Measurements from ENCODE around the gene AGT. TPM values are rescaled to one million over a fixed set of nuclear protein-coding genes. Genes with fewer than 3 reads are reported as not detected.

Gene AGT
- total and polyA plus RNA-seq, 8 donors: 1.1 to 23.4 (median 8.6) TPM

- DNase-seq (no peak), ATAC-seq (no peak), FAIRE-seq (no peak)
- no peak for TF ChIP-seq CTCF (IDR thresholded peaks at IDR 0.05)
- no peak overlapping the region for H3K4me3 ChIP-seq
- no peaks in the 10 kb centered on the region for H3K27me3 ChIP-seq
- peaks cover 0 to 5% (median 3%) of the 10 kb centered on the region in 3 donors for H3K4me1 ChIP-seq
- no peaks in the 10 kb centered on the region for H3K36me3 ChIP-seq
- no peaks in the 10 kb centered on the region for H3K9me3 ChIP-seq
- no peak overlapping the region for H3K27ac ChIP-seq
- intact Hi-C loops (cut with DNase I): no loop called here
- 86% methylated on average over 12 of the region's 12 CpGs for WGBS, 2 donors
These were observed 35.2 kb upstream of the AGT start for GRCh38 chr1:230749150-230749549.

GRCh38 chr1:230747890-230748800 lies 34.2 kb upstream of the AGT start:
- H3K27me3 ChIP-seq: no peaks in the 10 kb centered on the region
- H3K4me1 ChIP-seq: peaks cover 0 to 5% (median 3%) of the 10 kb centered on the region in 3 donors
- H3K27ac ChIP-seq: no peak overlapping the region
- peak in 2 of 6 donors; percentile 42 to 53 for DNase-seq
- no peaks in the 10 kb centered on the region for H3K36me3 ChIP-seq
- intact Hi-C loops (cut with DNase I): no loop called here
- FAIRE-seq: no peak
- H3K4me3 ChIP-seq: no peak overlapping the region
- no peaks in the 10 kb centered on the region for H3K9me3 ChIP-seq
- WGBS, 2 donors: 63 to 76% methylated on average over 16 of the region's 16 CpGs
- TF ChIP-seq CTCF (IDR thresholded peaks at IDR 0.05): no peak
- peak in 1 of 4 donors; percentile 61 for ATAC-seq

GRCh38 chr1:230747127-230747730 lies 33.3 kb upstream of the AGT start, which contains the start of gene CAPN9:
CAPN9 (plus strand) TSS chr1:230747388; CDS start chr1:230747497, 109 bp downstream.
- H3K4me1 ChIP-seq: peaks cover 0 to 5% (median 3%) of the 10 kb centered on the region in 3 donors
- WGBS, 2 donors: 78 to 81% methylated on average over 14 of the region's 14 CpGs
- FAIRE-seq (no peak), ATAC-seq (peak in 1 of 4 donors; percentile 14), DNase-seq (no peak)
- H3K27ac ChIP-seq: no peak within 1 kb of the TSS
- no peak within 1 kb of the TSS for H3K4me3 ChIP-seq
- H3K9me3 ChIP-seq: no peaks in the 10 kb centered on the region
- H3K27me3 ChIP-seq: no peaks in the 10 kb centered on the region
- TF ChIP-seq CTCF (IDR thresholded peaks at IDR 0.05): no peak
- no peaks in the 10 kb centered on the region for H3K36me3 ChIP-seq
- intact Hi-C loops (cut with DNase I): no loop called here

GRCh38 chr1:230746617-230747016 lies 32.7 kb upstream of the AGT start:
- no peak for FAIRE-seq
- WGBS, 2 donors: 83% methylated on average over 4 of the region's 4 CpGs
- peaks cover 0 to 5% (median 3%) of the 10 kb centered on the region in 3 donors for H3K4me1 ChIP-seq
- no peak for ATAC-seq
- H3K36me3 ChIP-seq: no peaks in the 10 kb centered on the region
- no peak overlapping the region for H3K27ac ChIP-seq
- intact Hi-C loops (cut with DNase I): no loop called here
- no peak overlapping the region for H3K4me3 ChIP-seq
- no peaks in the 10 kb centered on the region for H3K27me3 ChIP-seq
- no peak for DNase-seq
- TF ChIP-seq CTCF (IDR thresholded peaks at IDR 0.05): no peak
- no peaks in the 10 kb centered on the region for H3K9me3 ChIP-seq

Data from pancreas (tissue), 10 donors.